ENCODE data around the gene SLC1A7.

The SLC1A7 gene

DNA sequence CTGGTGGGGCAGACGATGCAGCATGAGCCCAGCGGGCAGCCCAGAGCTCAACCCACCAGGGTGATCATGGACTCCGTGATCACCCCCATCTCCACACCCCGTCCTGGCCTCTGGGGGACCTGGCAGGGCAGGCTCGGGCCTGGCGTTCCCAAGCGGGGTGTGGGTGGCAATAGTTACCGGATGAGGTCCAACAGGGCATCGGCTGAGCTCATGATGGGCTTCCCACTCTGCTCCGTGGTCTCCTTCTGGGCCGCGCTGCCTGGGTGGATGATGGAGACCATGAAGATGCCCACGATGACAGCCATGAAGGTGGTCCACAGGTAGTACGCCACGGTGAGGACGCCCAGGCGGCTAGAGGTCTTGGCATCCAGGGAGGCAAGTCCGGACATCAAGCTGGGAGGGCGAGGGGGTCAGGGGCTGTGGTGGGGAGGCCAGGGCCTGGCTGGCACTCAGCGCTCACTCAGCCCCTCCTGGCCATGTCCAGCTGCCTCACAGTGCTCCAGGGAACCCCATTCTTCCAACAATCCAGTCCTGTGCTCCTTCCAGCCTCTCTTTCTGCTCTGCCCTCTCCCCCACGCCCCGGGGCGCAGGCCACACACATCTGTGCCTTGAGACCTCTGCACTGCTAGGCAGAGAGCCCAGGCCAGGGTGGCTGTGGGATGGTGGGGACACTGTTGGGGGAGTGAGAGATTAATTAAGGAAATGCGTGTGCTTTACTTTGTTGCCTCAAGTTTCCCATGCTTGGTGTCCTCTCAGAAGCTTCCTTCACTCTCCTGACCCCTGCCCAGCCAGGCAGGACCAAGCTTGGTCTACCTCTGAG is 27.6 kb downstream of the SLC1A7 start:
- DNase-seq = no peak

DNA sequence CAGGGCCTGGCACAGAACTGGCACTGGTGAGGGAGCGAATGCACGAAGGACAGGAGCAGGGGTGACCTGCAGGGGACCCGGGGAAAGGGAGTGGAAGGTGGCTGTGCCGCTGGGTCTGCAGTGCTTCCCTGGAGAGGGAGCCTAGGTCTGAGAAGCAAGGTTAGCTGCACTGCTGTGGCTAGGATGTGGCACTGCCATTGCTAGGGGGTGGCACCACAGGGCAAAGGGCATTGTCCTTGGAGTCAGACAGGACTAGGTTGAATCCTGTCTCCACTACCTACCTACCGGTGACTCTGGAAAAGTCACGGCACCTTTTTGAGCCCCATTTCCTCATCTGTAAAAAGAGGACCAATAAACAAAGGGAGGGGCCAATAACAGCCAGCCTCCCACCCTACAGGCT is 28.3 kb downstream of the SLC1A7 start:
- no peak for DNase-seq

DNA sequence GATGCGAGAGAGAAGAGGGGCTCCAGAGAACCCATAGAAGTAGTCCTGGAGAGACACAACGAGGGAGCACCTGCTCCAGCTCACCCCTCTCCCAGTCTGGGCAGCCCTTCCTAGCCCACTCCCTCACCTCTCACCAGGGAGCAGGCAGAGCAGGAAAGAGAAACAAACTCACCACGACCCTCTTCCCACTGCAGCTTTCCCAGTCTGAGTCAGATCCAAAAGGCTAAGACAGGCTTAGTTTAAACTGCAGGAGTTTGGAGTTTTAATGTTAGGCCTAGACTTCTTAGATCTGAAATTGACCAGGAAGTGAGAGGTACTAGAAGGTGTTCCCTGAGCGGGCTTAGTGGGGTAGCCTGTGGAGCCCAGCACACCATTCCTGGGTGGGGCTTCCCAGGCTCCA is 29.6 kb downstream of the SLC1A7 start:
- DNase-seq = no peak

DNA sequence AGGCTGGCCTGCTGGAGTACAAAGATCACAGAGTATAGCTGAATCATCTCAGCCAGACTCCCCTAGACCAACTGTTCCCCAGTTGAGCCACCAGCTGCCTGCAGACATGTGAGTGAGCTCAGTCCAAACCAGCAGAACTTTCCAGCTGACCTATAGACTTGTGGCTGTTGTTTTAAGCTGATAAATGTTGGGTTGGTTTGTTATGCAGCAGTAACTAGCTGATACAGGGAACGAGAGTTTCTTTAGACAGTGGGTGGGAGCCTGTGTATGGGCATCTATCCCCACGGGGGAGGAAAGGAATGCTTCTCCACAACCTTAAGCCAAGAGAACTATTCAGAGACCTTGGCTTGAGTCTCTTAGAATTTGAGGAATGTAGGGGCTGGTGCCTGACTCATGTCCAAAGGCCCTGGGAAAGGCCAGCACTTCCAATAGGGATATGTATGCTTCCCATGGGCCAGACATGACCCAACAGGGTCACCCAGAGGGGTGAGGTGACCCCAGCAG is 30.1 kb downstream of the SLC1A7 start:
- no peak for DNase-seq

DNA sequence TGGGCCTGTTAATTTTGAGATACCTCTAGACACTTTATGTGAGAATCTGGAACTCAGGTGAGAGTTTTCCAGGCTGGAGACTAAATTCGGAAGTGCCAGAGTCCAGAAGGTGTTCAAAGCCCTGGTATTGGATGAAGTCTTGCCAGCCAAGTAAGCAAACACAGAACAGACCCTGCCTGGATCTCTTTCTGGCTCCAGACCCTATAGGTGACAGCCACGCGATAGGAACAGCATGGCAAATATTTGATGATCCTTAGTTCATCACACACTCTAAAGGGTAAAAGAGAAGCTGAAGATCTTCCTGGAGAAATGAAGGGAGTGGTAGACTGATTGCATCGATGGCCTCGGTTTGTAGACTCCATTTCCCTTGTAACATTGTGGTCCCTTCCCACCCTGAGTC is 30.7 kb downstream of the SLC1A7 start:
- DNase-seq = no peak

DNA sequence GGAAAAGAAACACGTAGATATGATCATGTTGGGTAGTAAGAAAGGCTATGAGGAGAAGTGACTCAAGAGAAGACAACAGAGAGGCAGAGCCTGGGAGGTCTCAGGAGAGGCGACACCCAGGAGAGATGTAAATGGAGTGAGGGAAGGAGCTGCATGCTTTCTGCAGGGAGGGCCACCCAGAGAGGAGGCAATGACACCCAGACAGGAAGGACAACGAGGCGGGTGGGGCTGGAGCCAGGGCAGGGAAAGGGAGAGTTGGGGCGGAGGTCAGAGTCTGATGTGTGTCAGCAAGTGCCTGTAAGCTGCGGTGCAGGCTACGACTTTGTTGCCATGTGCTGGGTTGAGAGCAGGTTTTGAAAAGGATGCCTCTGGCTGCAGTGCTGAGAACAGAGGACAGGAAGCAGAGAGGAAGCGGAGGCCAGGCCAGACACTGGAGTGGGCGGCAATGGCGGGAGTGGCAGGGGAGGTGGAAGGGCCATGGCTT is 31.3 kb downstream of the SLC1A7 start:
- DNase-seq = no peak

DNA sequence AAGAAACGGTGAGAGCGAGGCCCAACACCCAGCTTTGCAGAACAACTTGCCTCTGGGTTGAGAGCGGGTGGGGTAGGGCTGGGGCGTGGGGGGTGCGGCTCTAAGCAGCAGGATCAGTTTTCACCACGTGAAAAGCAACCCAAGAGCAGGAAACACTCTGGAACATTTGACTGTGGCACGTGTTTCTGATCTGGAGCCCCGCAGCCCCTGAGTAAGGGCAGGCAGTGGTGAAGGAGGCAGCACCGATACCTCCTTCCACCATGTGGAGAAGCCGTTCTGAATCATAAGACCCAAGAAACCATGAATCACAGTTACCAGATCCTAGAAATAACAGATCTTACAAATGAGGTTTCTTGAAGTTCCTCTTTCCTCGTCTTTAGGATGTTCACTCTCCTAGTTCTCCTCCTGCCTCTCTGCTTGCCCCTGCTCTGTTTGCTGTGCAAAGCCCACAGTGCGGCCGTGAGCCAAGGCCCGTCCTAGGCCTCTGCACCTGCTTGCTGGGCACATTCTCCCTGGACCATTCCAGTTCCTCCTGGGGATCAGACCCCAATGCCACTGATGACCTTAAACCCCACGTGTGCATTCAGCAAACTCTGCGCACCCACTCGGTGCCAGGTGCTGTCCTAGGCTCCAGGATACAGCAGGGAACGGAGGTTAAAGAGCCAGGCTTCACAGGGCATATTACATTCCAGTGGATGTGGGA is 31.9 kb downstream of the SLC1A7 start:
- DNase-seq = no peak

DNA sequence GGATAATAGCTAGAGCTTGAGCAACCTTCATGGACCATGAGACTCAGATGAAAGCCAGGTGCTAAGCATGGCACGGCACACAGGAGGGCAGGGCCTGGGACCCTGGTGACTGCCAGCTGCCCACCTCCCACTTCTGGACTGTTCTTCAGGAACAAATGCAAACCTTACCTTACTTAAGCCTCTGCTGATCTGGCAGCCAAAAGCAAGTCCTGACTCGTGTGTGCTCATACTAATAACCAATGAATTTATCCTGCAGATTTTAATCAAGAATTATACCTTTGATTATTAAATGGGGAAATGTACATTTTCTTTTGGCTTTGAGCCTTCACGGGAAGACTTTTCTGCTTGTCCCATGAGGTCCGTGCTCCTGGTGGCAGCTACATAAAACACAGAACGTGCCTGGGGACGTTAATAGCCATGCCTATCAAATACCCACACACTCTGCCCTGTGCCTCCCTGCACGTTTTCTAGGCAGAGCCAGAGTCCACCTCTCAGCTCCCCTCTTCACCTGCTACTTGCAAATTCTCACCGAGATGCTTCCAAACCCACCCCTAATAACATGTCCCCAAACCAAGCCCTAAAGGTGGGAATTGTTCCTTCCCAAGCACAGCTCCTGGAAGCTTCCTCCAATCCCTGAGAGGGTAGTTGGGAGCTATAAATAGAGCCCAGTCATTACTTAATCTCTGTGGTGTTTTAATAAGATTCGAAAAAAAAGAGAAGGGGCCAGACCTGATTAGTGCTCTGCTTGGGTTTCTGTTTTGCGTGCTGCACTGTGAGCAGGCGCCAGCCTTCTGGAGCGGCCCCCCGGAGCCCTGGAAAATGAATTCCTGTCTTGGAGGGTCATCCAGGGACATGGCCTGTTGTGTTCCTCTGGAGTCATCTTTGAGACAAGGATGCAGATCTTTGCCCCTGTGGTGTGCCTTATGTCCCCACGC is 33.5 kb downstream of the SLC1A7 start:
- DNase-seq = no peak

DNA sequence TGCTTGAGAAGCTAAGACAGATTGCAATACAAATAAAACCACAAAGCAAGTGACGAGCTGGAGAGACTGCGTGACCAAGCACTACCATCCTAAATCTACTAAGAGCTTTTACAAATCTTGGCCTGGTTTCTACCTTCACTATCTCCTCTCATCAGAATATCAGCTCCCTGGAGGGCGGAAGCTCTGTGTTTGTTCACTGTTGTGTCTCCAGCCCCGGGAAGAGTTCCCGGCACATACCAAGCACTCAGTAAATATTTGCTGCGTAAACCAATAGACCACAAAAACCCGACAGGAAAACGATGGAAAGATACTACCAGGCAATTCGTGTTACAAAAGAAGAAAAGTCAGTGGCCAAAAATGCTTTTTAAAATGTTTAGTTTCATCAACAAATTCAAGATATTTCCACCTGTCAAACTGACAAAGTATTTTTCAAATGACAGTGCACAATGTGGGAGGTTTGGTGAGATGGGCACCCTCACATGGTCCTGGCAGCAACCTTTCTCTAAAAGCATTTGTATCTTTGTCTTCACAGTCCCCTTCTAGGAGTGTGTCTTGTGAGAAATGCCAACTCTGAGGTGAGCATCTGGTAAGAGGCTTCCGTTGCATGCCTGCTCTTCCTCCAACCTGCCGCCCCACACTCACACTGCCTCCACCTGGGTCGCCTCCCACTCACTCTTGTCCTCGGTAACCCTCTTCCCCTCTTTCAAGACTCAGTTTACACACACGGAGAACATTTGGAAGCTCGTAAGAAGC is 34.7 kb downstream of the SLC1A7 start:
- DNase-seq = no peak

DNA sequence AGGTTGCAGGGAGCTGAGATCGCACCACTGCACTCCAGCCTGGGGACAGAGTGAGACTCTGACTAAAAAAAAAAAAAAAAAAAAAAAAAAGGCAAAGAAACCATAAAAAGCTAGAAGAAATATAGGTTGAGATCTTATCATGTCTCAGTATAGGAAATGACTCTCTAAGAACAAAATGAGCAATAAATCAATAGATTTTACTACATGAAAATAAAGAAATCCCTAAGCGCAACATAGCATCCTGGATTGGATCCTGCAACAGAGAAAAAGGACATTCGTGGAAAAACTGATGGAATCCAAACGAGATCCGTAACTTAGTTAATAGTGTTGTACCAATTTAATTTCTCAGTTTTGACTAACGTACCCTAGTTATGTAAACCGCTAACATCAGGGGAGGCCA is 35.3 kb downstream of the SLC1A7 start:
- DNase-seq = no peak

DNA sequence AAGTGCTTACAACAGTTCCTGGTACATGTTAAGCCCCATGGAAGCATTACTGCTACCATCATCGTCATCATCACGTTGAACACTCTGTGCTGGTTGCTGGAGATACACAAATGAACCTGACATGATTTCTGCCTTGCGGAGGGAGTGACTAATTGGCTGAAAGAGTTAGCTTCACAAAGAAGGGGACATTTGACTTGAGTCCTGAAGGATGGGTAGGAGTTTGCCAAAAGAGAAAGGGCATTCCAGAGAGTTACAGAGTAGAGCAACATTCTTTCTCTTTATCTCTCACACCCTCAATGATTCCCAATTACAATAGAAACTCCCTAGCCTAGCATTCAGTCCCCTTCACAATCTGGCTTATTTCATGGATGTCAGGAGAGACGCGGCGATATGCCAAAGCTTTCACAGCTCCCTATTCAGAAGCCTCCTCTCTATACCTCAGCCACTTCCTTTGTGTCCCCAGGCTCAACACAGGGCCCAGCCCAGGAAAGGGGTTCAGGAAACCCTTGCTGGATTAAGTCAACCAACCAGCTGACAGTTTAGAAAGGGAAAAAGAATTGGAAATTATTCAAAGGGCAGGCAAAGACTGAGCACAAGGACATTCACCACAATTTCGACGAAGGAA is 38.0 kb downstream of the SLC1A7 start:
- DNase-seq = no peak

DNA sequence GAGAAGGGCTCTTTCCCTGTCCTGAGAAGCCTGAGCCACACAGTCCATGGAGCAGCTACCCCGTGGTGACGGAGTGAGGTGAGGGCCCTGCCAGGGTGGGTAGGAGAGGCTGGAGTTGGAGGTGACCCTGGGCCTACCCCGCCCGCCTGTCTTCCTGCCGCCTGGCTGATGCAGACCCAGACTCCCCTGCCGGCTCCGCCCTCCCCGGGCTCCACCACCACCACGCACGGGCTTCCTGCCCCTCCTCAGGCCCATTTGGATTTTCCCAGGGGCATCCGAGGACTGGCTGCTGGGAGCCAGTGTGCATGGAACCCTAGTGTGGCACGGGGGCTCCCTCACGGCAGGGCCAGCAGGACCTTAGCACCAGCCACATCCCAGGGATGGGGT is 47.9 kb downstream of the SLC1A7 start:
- no peak for DNase-seq

DNA sequence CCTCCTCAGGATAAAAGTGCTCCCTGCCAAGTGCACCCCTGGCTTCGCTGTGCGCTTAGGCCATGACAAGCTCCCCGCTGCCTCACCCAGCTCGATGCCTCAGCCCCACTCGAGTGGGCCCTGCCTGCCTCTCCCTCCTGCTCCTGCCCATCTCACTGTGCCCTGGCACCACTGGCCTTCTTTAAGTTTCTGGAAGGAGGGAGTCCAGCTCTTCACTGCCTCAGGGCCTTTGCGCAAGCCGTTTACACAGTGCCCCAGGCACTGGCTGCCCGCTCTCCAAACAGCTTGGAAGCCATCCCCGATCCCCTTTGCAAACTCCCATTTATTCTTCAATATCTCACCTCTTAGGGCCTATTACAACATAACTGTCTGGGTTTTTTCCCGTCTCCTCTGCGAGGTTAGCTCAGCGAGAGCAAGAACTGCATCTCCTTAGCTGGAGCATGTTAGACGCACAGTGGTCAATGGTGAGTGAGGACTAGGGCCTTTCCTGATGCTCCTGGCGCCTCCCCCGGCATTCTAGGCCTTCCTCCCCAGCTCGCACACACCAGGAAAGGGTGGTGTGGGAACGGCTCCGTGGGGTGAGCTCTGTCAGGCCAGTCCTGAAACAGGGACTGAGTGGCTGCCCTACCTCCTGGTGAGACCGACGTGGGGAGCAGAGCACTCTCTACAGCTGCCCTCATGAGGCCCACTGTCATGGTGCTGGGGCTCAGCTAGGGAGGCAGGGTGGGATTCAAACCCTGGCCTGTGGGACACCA is 48.5 kb downstream of the SLC1A7 start:
- no peak for DNase-seq

DNA sequence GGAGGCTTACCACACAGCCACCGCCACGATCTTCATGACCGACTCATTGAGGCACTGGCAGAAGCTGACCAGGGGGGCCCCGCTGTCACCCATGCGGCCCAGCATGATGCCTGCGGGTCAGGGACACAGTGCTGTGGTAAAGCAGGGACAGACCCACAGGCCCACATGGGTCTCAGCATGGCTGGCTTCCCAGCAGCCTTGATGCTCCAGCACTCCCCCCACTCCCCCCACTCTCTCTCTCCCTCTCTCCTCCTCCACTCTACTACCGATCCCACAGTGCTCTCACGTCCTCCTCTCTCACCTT is 49.0 kb downstream of the SLC1A7 start:
- no peak for DNase-seq

DNA sequence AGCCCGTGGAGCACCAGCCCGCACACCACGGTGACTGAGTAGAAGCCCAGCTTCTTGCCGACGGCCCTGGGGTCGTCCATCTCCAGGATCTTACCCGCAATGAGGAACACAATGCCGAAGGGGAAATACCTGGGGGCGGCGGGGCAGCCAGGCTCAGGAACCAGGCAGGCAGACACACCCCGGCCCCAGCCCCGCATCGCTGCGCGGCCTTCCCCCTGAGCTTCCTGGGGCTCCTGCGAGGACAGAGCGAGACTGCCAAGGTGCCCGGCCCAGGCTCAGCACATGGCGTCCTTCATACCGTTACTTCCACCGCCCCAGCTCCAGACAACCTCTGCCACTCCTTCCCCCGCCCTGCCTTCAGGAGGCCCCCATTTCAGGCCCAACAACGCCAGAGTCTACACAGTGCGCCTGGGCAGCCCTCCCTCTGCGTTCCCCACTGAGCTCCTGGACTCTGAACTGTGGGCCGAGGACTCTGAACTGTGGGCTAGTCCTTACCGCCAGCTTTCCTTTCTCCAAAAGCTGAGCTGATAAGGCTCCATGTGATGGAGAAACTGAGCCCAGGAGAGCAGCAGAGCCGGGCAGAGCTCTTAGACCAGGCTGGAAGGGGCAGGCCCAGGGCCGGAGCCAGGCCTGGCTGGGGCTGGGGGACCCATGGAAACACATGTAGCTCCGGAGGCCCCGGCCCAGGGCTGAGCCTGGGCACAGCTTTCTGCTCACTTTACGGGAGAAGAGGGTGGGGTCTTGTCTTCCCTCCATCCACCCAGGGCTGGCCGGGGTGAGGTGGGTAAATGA is 49.6 kb downstream of the SLC1A7 start:
- no peak for DNase-seq

DNA sequence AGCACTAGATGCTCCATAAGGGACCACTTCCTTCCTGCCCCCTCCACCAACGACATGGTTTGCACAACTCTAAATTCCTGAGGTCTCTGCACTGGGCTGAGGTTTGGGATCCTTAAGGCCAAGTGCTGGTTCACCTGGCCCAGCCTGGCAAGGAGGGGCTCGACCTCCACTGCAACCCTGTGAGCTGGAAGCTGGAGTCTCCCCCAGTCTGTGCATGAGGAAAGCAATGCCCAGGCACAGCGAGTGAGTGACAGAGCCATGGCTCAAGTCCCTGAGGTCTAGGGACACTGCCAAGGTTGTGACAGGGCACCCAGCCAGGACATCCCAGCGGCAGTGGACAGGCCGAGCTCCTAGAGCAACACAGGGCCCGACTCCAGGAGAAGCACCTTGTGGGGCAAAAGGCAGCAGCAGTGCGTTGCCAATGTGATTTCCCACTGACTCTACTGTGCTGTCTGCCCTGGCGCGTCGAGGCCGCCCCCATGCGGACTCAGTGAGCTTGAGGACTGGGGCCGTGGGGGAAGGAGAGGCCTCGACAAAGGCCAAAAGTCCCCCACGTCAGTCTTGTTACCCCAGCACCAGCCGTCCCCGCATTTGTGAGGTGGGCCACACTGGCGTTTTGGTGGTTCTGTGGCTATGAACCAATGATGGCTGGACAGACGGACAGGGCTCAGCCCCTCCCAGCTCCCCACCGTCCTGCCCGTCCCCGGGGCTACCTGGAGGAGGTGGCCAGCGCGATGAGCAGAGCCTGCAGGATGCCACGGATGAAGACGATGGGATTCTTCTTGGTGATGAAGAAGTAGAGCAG is 50.4 kb downstream of the SLC1A7 start:
- no peak for DNase-seq

DNA sequence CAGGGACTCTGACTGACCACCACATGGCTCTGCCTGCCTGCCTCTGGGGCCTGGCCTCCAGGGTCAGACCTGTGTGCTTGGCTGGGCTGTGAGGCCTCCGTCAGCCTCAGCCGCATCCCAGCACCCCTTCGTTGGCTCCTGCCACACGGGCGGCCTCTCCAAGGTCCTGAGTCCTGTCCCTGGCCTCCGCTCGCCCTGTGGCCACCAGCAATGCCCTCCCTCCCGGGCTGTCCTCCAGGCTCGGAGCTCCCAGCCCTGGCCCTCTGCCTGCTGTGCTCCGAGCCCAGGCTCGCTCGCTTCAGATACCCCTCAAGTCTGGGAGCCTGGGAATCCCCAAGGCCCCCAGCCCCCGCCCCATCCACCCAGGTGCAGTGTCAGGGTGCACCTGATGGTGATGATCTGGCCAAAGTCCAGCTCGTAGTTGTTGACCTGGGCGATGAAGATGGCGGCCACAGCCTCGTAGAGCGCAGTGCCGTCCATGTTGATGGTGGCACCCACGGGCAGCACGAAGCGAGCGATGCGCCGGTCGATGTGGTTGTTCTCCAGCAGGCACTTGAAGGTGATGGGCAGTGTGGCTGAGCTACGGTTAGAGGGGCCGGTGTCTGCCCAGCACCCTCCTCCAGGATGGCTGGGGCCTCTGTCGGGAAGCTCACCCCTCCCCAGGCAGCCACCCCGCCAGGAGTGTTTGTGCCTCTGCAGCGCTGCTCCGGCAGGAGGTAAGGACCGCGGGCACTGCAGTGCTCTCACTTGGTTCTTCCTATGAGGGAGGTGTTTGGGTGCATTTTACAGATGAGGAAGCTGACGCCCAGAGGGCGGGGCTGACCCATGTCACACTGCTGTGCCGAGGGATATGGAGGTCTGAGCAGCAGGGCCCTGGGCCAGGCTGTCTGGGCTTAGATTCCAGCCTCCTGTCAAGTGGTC is 52.0 kb downstream of the SLC1A7 start:
- DNase-seq = no peak

DNA sequence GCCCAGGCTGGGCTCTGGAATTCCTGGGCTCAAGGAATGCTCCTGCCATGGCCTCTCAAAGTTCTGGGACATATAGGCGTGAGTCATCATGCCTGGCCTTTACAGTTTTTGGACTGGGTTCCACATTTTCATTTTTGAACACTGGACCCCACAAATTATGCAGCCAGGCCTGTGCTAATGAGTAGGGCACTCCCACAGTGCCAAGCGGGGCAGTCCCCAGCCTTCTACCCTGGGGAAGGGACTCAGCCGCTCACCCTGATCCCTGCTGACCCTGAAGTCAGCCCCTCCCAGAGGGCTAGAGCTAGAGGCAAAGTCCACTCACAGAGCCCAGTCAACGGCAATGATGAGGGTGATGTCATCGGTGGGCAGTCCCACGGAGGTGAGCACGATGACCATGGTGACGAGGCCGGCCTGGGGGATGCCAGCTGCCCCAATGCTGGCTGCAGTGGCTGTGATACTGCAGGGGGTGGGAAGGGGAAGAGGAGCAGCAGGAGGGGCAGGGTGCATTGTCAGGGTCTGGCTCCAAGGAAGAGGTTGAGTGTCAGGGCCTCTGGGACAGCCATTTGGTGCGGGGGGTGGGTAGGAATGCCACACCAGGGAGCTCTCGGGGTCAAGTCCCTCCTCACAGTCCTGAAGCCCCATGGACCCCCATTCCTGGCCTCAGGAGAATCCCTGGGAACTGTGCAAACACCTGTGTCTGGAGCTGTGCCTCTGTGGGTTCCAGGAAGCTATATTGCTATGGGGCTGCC is 52.8 kb downstream of the SLC1A7 start:
- DNase-seq = no peak
